DMS 273 treated with DMSO at 0.1 percent for 48 hours (cell line): ENCODE data around the gene RASGRF2.
"Not testable (repeated sequence)": the region's sequence is repeated elsewhere in the genome, so short reads cannot be mapped to it uniquely, and the experiment has no call there.

Experiments used
- DNase-seq: peaks from one replicate; lab custom pipeline; 2025; lab: John Stamatoyannopoulos, UW

The RASGRF2 gene

GRCh38 chr5:80985600-80986228, 25.6 kb downstream of the RASGRF2 start:
- no peak for DNase-seq

GRCh38 chr5:80986382-80986781, 26.2 kb downstream of the RASGRF2 start:
- no peak for DNase-seq

GRCh38 chr5:80987078-80987766, 27.1 kb downstream of the RASGRF2 start:
- no peak for DNase-seq

- no peak for DNase-seq
Measured at GRCh38 chr5:80988419-80988935, 28.3 kb downstream of the RASGRF2 start.

- DNase-seq = no peak
Measured at GRCh38 chr5:80989883-80990282, 29.7 kb downstream of the RASGRF2 start.

GRCh38 chr5:80990527-80990926, 30.4 kb downstream of the RASGRF2 start:
- DNase-seq = no peak

- DNase-seq = no peak
Measured at GRCh38 chr5:80990971-80991370, 30.8 kb downstream of the RASGRF2 start.

GRCh38 chr5:80995908-80996307, 35.7 kb downstream of the RASGRF2 start:
- DNase-seq = no peak

- DNase-seq = no peak
Measured at GRCh38 chr5:80998590-80998979, 38.4 kb downstream of the RASGRF2 start.

GRCh38 chr5:81003811-81004386, 43.7 kb downstream of the RASGRF2 start:
- DNase-seq = no peak

- no peak for DNase-seq
Measured at GRCh38 chr5:81005708-81006107, 45.5 kb downstream of the RASGRF2 start.

- DNase-seq = no peak
Measured at GRCh38 chr5:81006231-81006630, 46.1 kb downstream of the RASGRF2 start.

GRCh38 chr5:81006947-81007636, 46.9 kb downstream of the RASGRF2 start:
- no peak for DNase-seq

- DNase-seq = no peak
Measured at GRCh38 chr5:81007637-81008027, 47.5 kb downstream of the RASGRF2 start.

- DNase-seq = no peak
Measured at GRCh38 chr5:81010336-81011169, 50.4 kb downstream of the RASGRF2 start.

GRCh38 chr5:81014348-81014747, 54.2 kb downstream of the RASGRF2 start:
- no peak for DNase-seq

- DNase-seq = no peak
Measured at GRCh38 chr5:81016116-81016515, 56.0 kb downstream of the RASGRF2 start.

- DNase-seq = no peak
Measured at GRCh38 chr5:81017320-81017719, 57.2 kb downstream of the RASGRF2 start.

GRCh38 chr5:81018608-81019007, 58.4 kb downstream of the RASGRF2 start:
- not testable (repeated sequence) for DNase-seq

- DNase-seq = no peak
Measured at GRCh38 chr5:81019748-81020147, 59.6 kb downstream of the RASGRF2 start.

GRCh38 chr5:81020478-81021167, 60.5 kb downstream of the RASGRF2 start:
- no peak for DNase-seq
